K562 (cell line): ENCODE results near the gene USP49. TPM values are rescaled to one million over a fixed set of nuclear protein-coding genes. Genes with fewer than 3 reads are reported as not detected.
A peak's percentile ranks its signal among the peaks of the same experiment; 100 is the strongest.

Experiments used
- BRD9 ChIP-seq: fragments of 450-650 bp; IDR thresholded peaks from 2 replicates; pipeline ENCODE4 v1.6.1; 2018; ENCODE audit warnings: low read depth; ENCODE audit not compliant: partially characterized antibody
- CBFB ChIP-seq: sonication (generic); formaldehyde crosslinking; IDR thresholded peaks from 2 replicates; pipeline ENCODE4 v1.4.0; 2020; ENCODE audit warnings: mild to moderate bottlenecking, missing genetic modification reagents
- EGR1 ChIP-seq: fragments of 450-650 bp; conservative IDR thresholded peaks from 2 replicates; pipeline ENCODE4 v1.6.1; 2017; ENCODE audit warnings: mild to moderate bottlenecking
- ERF ChIP-seq: fragments of 450-650 bp; formaldehyde crosslinking; IDR thresholded peaks from 2 replicates; pipeline ENCODE4 v1.4.0; 2020; ENCODE audit warnings: mild to moderate bottlenecking, mixed read lengths
- LEF1 ChIP-seq: fragments of 450-650 bp; IDR thresholded peaks from 2 replicates; pipeline ENCODE4 v1.6.1; 2016; ENCODE audit warnings: mild to moderate bottlenecking
- MAX ChIP-seq: sonication (generic); formaldehyde crosslinking; IDR thresholded peaks from 2 replicates; pipeline ENCODE4 v1.9.0; 2022; ENCODE audit warnings: mild to moderate bottlenecking, missing genetic modification reagents
- SMAD3 ChIP-seq: fragments of 450-650 bp; formaldehyde crosslinking; conservative IDR thresholded peaks from 2 replicates; pipeline ENCODE4 v1.4.0; 2020; ENCODE audit warnings: mild to moderate bottlenecking
- SRSF9 ChIP-seq: fragments of 200-400 bp; formaldehyde crosslinking; IDR thresholded peaks from 2 replicates; pipeline ENCODE4 v1.6.1; 2017; ENCODE audit warnings: low read depth, low read length, borderline replicate concordance
- STAT5A ChIP-seq: IDR thresholded peaks from 2 replicates; pipeline ENCODE4 v1.6.1; 2012; ENCODE audit warnings: low read length, inconsistent platforms, borderline replicate concordance
- SUPT5H ChIP-seq: fragments of 450-650 bp; IDR thresholded peaks from 2 replicates; pipeline ENCODE4 v1.6.1; 2016
- ZNF3 ChIP-seq: fragments of 250-450 bp; sonication (Bioruptor Pico); IDR thresholded peaks from 2 replicates; pipeline ENCODE4 v1.5.0; 2021; ENCODE audit warnings: mild to moderate bottlenecking, moderate library complexity
- ZNF354B ChIP-seq: fragments of 250-450 bp; sonication (Bioruptor Pico); IDR thresholded peaks from 2 replicates; pipeline ENCODE4 v1.4.0; 2020
- polyA plus RNA-seq, 8 experiments: library from polyadenylated mRNA; depleted of rRNA in 4 of 8; stranded (reverse) in 5 of 8; unstranded in 3 of 8; fragments of >200 nt; fragmentation: Nextera tagmentation in 2 of 8; fragmentation: Illumina TruSeq in 1 of 8; extraction: Ambion mirVana in 2 of 8; extraction: Trizol in 1 of 8; gene quantifications; 2 replicates each; pipeline versions ENCODE4 v1.2.1 to v1.2.3, GENCODE V29; 2011 to 2014; ENCODE audit warnings: inconsistent platforms in 1 of 8, missing spikeins in 1 of 8
- total RNA-seq, 7 experiments: library from RNA; depleted of rRNA in 6 of 7; stranded (reverse); fragments of >200 nt in 6 of 7; fragmentation: Illumina TruSeq in 2 of 7; extraction: Trizol in 2 of 7; gene quantifications; 2 replicates each; pipeline versions ENCODE4 v1.2.1 to v1.2.3, GENCODE V29; 2011 to 2021; ENCODE audit warnings: low replicate concordance in 1 of 7
- TF ChIP-seq, protein P1 (sequence below), 2 experiments: fragments of 450-650 bp; IDR thresholded peaks; 2 replicates each; pipeline ENCODE4 v1.6.1; 2016; ENCODE audit warnings: mild to moderate bottlenecking in 2 of 2, borderline replicate concordance in 1 of 2, low read depth in 1 of 2, moderate library complexity in 1 of 2
- TF ChIP-seq, protein P2 (sequence below): fragments of 200-800 bp; sonication (Bioruptor generic); IDR thresholded peaks from 2 replicates; pipeline ENCODE4 v1.6.1; 2017; ENCODE audit warnings: missing genetic modification characterization, missing compliant biosample characterization

The USP49 gene
- total and polyA plus RNA-seq, 9 of the 15 experiments (the other 6 are each of a cell fraction or from before 2014, with no cell fraction given): 1.0 to 9.9 (median 6.5) TPM

DNA sequence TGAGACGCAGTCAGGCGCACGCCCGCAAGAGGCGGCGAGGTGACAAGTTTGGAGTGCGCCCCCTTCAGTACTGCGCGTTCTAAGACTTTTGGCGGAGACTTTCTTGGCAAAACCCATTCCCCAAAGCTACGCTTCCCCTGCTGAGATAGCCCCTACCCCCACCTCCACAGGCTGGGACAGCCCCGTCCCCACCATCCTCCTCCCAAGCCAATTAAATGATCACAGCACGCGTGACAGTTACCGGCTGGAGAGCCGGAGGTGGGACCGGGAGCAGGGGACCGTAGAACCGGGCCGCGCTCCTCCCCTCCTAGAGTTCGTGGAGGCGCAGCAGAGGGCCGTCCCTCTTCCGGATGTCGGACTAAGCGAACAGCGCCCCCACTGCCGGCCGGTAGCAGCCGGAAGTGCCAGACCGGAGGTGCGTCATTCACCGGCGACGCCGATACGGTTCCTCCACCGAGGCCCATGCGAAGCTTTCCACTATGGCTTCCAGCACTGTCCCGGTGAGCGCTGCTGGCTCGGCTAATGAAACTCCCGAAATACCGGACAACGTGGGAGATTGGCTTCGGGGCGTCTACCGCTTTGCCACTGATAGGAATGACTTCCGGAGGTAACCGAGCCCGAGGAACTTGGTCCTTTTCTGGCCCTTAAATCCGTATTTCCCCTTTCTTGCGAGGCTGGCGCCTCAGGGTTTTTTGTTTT is 107.8 kb downstream of the USP49 start, which contains the start of gene TOMM6 (continued):
- TF ChIP-seq MAX (peak; percentile 73; the same call in 1 of the 2 replicates), SRSF9 (no peak), SMAD3 (CRISPR knock-in tag) (no peak; the same call in 1 of the 2 replicates), ERF (peak; percentile 76; the same call in 1 of the 2 replicates), STAT5A (peak; percentile 30; the same call in 1 of the 2 replicates), LEF1 (0 out of 2 replicates have a peak, but pooled peaks have one; percentile 45), BRD9 (peak; percentile 21), CBFB (CRISPR knock-in tag) (no peak), EGR1 (no peak; the same call in 1 of the 2 replicates), ZNF354B (CRISPR knock-in tag) (no peak), ZNF3 (CRISPR knock-in tag) (no peak), SUPT5H (peak; percentile 96)
- TF ChIP-seq, protein P1, sequence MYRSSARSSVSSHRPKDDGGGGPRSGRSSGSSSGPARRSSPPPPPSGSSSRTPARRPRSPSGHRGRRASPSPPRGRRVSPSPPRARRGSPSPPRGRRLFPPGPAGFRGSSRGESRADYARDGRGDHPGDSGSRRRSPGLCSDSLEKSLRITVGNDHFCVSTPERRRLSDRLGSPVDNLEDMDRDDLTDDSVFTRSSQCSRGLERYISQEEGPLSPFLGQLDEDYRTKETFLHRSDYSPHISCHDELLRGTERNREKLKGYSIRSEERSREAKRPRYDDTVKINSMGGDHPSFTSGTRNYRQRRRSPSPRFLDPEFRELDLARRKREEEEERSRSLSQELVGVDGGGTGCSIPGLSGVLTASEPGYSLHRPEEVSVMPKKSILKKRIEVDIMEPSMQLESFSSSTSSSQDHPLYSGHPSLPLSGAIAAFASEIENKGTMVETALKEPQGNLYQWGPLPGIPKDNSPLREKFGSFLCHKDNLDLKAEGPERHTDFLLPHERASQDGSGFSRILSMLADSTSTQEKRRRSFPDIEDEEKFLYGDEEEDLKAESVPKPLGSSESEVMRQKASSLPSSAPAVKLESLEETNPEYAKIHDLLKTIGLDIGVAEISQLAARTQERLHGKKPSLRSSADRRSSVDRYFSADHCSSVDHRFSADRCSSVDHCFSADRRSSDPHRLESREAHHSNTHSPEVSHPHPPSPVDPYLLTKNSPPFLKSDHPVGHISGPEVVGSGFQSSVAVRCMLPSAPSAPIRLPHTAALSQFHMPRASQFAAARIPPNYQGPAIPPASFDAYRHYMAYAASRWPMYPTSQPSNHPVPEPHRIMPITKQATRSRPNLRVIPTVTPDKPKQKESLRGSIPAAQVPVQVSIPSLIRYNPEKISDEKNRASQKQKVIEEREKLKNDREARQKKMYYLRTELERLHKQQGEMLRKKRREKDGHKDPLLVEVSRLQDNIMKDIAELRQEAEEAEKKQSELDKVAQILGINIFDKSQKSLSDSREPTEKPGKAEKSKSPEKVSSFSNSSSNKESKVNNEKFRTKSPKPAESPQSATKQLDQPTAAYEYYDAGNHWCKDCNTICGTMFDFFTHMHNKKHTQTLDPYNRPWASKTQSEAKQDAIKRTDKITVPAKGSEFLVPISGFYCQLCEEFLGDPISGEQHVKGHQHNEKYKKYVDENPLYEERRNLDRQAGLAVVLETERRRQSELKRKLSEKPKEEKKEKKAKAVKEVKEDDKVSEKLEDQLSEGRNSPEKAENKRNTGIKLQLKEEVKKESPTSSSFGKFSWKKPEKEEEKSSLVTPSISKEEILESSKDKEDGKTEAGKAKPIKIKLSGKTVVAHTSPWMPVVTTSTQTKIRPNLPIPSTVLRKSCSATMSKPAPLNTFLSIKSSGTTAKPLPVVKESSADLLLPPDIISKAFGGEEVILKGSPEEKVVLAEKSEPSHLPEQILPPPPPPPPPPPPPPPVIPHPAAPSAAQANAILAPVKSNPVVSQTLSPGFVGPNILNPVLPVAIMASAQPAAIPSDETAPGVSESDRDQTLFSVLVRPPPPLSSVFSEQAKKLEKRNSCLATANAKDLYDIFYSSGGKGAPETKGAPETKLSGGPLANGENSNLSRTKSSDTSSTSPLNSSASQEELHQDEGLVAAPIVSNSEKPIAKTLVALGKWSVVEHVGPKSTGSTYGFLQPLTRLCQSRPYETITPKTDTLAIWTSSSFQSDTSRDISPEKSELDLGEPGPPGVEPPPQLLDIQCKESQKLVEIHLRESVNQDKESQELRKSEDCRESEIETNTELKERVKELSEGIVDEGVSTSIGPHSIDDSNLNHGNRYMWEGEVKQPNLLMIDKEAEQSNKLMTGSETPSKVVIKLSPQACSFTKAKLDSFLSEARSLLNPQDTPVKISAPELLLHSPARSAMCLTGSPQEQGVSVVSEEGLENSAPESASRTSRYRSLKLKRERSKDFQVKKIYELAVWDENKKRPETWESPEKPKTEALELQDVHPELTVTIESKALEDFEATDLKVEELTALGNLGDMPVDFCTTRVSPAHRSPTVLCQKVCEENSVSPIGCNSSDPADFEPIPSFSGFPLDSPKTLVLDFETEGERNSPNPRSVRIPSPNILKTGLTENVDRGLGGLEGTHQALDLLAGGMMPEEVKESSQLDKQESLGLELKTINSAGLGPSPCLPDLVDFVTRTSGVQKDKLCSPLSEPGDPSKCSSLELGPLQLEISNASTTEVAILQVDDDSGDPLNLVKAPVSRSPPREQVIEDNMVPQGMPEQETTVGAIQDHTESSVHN (IDR thresholded peaks at IDR 0.05; ENCODE audit: borderline replicate concordance in 1 of 2, low read depth in 1 of 2): no peak
- TF ChIP-seq, protein P2, sequence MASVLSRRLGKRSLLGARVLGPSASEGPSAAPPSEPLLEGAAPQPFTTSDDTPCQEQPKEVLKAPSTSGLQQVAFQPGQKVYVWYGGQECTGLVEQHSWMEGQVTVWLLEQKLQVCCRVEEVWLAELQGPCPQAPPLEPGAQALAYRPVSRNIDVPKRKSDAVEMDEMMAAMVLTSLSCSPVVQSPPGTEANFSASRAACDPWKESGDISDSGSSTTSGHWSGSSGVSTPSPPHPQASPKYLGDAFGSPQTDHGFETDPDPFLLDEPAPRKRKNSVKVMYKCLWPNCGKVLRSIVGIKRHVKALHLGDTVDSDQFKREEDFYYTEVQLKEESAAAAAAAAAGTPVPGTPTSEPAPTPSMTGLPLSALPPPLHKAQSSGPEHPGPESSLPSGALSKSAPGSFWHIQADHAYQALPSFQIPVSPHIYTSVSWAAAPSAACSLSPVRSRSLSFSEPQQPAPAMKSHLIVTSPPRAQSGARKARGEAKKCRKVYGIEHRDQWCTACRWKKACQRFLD: peak; percentile 77; the same call in 1 of the 2 replicates
